SK-N-SH treated with all-trans-retinoic acid at 6 μM for 48 hours (cell line): ENCODE data around the gene CPNE8.

Experiments
- ATAC-seq: fragments of 200-7000 bp; cut with Tn5 transposase; 3 replicates; pipeline ENCODE4 v1.9.1; 2020; ENCODE audit warnings: mild to moderate bottlenecking, moderate library complexity
- ARNTL ChIP-seq: fragments of 450-650 bp; formaldehyde crosslinking; IDR thresholded peaks from 2 replicates; pipeline ENCODE4 v1.5.0; 2020; ENCODE audit warnings: low read depth, mild to moderate bottlenecking, moderate library complexity, borderline replicate concordance
- BACH2 ChIP-seq: fragments of 250-450 bp; sonication (Bioruptor Pico); IDR thresholded peaks from 2 replicates; pipeline ENCODE4 v1.9.0; 2021; ENCODE audit warnings: mild to moderate bottlenecking, borderline replicate concordance
- CSDC2 ChIP-seq: fragments of 250-450 bp; sonication (Bioruptor Pico); IDR thresholded peaks from 2 replicates; pipeline ENCODE4 v1.5.0; 2020; ENCODE audit warnings: mild to moderate bottlenecking, moderate library complexity
- ESRRG ChIP-seq: fragments of 250-450 bp; sonication (Bioruptor Pico); IDR thresholded peaks from 2 replicates; pipeline ENCODE4 v1.6.1; 2021; ENCODE audit warnings: mild to moderate bottlenecking
- GLIS3 ChIP-seq: fragments of 250-450 bp; sonication (Bioruptor Pico); IDR thresholded peaks from 2 replicates; pipeline ENCODE4 v1.5.0; 2020; ENCODE audit warnings: mild to moderate bottlenecking, moderate library complexity
- ISL1 ChIP-seq: fragments of 250-450 bp; sonication (Bioruptor Pico); IDR thresholded peaks from 2 replicates; pipeline ENCODE4 v2.1.2; 2022; ENCODE audit warnings: mild to moderate bottlenecking, moderate library complexity
- OSR1 ChIP-seq: fragments of 250-450 bp; sonication (Bioruptor Pico); IDR thresholded peaks from 2 replicates; pipeline ENCODE4 v1.8.0; 2022; ENCODE audit warnings: moderate library complexity, mild to moderate bottlenecking, inconsistent platforms
- PPARA ChIP-seq: fragments of 250-450 bp; sonication (Bioruptor Pico); IDR thresholded peaks from 2 replicates; pipeline ENCODE4 v1.5.0; 2020; ENCODE audit warnings: mild to moderate bottlenecking, borderline replicate concordance
- RARB ChIP-seq: fragments of 250-450 bp; sonication (Bioruptor Pico); IDR thresholded peaks from 2 replicates; pipeline ENCODE4 v1.8.0; 2021; ENCODE audit warnings: mild to moderate bottlenecking, moderate library complexity
- SNAI2 ChIP-seq: fragments of 250-450 bp; sonication (Bioruptor Pico); IDR thresholded peaks from 2 replicates; pipeline ENCODE4 v1.5.0; 2020; ENCODE audit warnings: mild to moderate bottlenecking, moderate library complexity
- TCF4 ChIP-seq: fragments of 250-450 bp; sonication (Bioruptor Pico); IDR thresholded peaks from 2 replicates; pipeline ENCODE4 v1.8.0; 2021; ENCODE audit warnings: mild to moderate bottlenecking, moderate library complexity, borderline replicate concordance
- TOX ChIP-seq: fragments of 250-450 bp; sonication (Bioruptor Pico); IDR thresholded peaks from 2 replicates; pipeline ENCODE4 v1.8.0; 2021; ENCODE audit warnings: mild to moderate bottlenecking, moderate library complexity, borderline replicate concordance
- ZC3H10 ChIP-seq: fragments of 250-450 bp; sonication (Bioruptor Pico); IDR thresholded peaks from 2 replicates; pipeline ENCODE4 v1.5.1; 2021; ENCODE audit warnings: mild to moderate bottlenecking, moderate library complexity
- ZFP3 ChIP-seq: fragments of 250-450 bp; sonication (Bioruptor Pico); IDR thresholded peaks from 2 replicates; pipeline ENCODE4 v1.5.0; 2020; ENCODE audit warnings: mild to moderate bottlenecking, moderate library complexity
- ZFP30 ChIP-seq: fragments of 450-650 bp; formaldehyde crosslinking; IDR thresholded peaks from 2 replicates; pipeline ENCODE4 v1.5.0; 2022; ENCODE audit warnings: mild to moderate bottlenecking, moderate library complexity
- ZNF565 ChIP-seq: fragments of 450-650 bp; formaldehyde crosslinking; conservative IDR thresholded peaks from 2 replicates; pipeline ENCODE4 v1.5.0; 2020; ENCODE audit warnings: low read depth, mild to moderate bottlenecking, moderate library complexity
- ZNF70 ChIP-seq: fragments of 450-650 bp; formaldehyde crosslinking; IDR thresholded peaks from 2 replicates; pipeline ENCODE4 v1.5.0; 2020; ENCODE audit warnings: mild to moderate bottlenecking, moderate library complexity
- ZNF8 ChIP-seq: fragments of 450-650 bp; formaldehyde crosslinking; IDR thresholded peaks from 2 replicates; pipeline ENCODE4 v1.5.0; 2020; ENCODE audit warnings: mild to moderate bottlenecking, moderate library complexity
- TF ChIP-seq, protein P1 (sequence below): fragments of 250-450 bp; sonication (Bioruptor Pico); IDR thresholded peaks from 2 replicates; pipeline ENCODE4 v1.5.1; 2021; ENCODE audit warnings: mild to moderate bottlenecking, moderate library complexity
- TF ChIP-seq, protein P2 (sequence below): fragments of 250-450 bp; sonication (Bioruptor Pico); IDR thresholded peaks from 2 replicates; pipeline ENCODE4 v1.8.0; 2021; ENCODE audit warnings: low read depth, mild to moderate bottlenecking, moderate library complexity, borderline replicate concordance
- TF ChIP-seq, protein P3 (sequence below): fragments of 250-450 bp; sonication (Bioruptor Pico); IDR thresholded peaks from 2 replicates; pipeline ENCODE4 v1.5.1; 2020; ENCODE audit warnings: low read depth, mild to moderate bottlenecking, moderate library complexity
- TF ChIP-seq, protein P4 (sequence below): fragments of 250-450 bp; sonication (Bioruptor Pico); IDR thresholded peaks from 2 replicates; pipeline ENCODE4 v1.8.0; 2020; ENCODE audit warnings: mild to moderate bottlenecking, moderate library complexity, borderline replicate concordance
- TF ChIP-seq, protein P5 (sequence below): fragments of 250-450 bp; sonication (Bioruptor Pico); IDR thresholded peaks from 2 replicates; pipeline ENCODE4 v1.5.0; 2020; ENCODE audit warnings: mild to moderate bottlenecking, moderate library complexity

CPNE8 gene

DNA sequence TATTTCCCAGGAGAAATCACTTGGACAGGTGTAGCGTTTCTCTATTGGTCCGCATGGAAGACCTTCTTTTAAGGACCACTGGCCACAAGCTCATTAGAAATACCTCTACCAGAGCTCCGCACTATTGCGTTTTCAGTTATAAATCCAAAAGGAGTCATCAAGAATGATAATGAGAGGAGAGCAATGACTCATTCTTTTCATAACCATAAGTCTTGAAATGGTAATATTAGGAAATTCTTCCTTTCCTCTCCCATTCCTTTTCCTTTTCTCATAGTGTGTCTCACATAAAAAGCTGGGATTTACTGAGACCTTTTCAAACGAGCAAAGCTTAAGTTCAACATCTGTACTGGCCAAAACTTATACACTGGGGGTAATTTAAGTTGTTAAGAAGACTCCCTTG, 215.7 kb downstream of the CPNE8 start:
- TF ChIP-seq ISL1, result no peak
- no peak for TF ChIP-seq ZNF565 (CRISPR knock-in tag)
- TF ChIP-seq ARNTL (CRISPR knock-in tag), result no peak
- TF ChIP-seq BACH2 (CRISPR knock-in tag), result no peak
- TF ChIP-seq ZC3H10 (CRISPR knock-in tag), result no peak
- TF ChIP-seq, protein P1, sequence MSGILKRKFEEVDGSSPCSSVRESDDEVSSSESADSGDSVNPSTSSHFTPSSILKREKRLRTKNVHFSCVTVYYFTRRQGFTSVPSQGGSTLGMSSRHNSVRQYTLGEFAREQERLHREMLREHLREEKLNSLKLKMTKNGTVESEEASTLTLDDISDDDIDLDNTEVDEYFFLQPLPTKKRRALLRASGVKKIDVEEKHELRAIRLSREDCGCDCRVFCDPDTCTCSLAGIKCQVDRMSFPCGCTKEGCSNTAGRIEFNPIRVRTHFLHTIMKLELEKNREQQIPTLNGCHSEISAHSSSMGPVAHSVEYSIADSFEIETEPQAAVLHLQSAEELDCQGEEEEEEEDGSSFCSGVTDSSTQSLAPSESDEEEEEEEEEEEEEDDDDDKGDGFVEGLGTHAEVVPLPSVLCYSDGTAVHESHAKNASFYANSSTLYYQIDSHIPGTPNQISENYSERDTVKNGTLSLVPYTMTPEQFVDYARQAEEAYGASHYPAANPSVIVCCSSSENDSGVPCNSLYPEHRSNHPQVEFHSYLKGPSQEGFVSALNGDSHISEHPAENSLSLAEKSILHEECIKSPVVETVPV (CRISPR knock-in tag), result no peak
- TF ChIP-seq, protein P2, sequence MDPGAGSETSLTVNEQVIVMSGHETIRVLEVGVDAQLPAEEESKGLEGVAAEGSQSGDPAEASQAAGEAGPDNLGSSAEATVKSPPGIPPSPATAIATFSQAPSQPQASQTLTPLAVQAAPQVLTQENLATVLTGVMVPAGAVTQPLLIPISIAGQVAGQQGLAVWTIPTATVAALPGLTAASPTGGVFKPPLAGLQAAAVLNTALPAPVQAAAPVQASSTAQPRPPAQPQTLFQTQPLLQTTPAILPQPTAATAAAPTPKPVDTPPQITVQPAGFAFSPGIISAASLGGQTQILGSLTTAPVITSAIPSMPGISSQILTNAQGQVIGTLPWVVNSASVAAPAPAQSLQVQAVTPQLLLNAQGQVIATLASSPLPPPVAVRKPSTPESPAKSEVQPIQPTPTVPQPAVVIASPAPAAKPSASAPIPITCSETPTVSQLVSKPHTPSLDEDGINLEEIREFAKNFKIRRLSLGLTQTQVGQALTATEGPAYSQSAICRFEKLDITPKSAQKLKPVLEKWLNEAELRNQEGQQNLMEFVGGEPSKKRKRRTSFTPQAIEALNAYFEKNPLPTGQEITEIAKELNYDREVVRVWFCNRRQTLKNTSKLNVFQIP, result no peak
- no peak for TF ChIP-seq PPARA (CRISPR knock-in tag)
- no peak for TF ChIP-seq ESRRG
- no peak for TF ChIP-seq RARB (CRISPR knock-in tag)
- no peak for TF ChIP-seq SNAI2 (CRISPR knock-in tag)
- no peak for TF ChIP-seq ZFP3 (CRISPR knock-in tag)
- no peak for TF ChIP-seq TCF4 (CRISPR knock-in tag)
- TF ChIP-seq TOX (CRISPR knock-in tag), result no peak
- TF ChIP-seq GLIS3, result no peak
- no peak for TF ChIP-seq OSR1
- no peak for TF ChIP-seq ZFP30 (CRISPR knock-in tag)
- no peak for TF ChIP-seq ZNF70
- TF ChIP-seq, protein P3, sequence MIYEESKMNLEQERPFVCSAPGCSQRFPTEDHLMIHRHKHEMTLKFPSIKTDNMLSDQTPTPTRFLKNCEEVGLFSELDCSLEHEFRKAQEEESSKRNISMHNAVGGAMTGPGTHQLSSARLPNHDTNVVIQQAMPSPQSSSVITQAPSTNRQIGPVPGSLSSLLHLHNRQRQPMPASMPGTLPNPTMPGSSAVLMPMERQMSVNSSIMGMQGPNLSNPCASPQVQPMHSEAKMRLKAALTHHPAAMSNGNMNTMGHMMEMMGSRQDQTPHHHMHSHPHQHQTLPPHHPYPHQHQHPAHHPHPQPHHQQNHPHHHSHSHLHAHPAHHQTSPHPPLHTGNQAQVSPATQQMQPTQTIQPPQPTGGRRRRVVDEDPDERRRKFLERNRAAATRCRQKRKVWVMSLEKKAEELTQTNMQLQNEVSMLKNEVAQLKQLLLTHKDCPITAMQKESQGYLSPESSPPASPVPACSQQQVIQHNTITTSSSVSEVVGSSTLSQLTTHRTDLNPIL (CRISPR knock-in tag), result no peak
- TF ChIP-seq, protein P4, sequence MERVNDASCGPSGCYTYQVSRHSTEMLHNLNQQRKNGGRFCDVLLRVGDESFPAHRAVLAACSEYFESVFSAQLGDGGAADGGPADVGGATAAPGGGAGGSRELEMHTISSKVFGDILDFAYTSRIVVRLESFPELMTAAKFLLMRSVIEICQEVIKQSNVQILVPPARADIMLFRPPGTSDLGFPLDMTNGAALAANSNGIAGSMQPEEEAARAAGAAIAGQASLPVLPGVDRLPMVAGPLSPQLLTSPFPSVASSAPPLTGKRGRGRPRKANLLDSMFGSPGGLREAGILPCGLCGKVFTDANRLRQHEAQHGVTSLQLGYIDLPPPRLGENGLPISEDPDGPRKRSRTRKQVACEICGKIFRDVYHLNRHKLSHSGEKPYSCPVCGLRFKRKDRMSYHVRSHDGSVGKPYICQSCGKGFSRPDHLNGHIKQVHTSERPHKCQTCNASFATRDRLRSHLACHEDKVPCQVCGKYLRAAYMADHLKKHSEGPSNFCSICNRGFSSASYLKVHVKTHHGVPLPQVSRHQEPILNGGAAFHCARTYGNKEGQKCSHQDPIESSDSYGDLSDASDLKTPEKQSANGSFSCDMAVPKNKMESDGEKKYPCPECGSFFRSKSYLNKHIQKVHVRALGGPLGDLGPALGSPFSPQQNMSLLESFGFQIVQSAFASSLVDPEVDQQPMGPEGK (CRISPR knock-in tag), result no peak
- no peak for ATAC-seq

DNA sequence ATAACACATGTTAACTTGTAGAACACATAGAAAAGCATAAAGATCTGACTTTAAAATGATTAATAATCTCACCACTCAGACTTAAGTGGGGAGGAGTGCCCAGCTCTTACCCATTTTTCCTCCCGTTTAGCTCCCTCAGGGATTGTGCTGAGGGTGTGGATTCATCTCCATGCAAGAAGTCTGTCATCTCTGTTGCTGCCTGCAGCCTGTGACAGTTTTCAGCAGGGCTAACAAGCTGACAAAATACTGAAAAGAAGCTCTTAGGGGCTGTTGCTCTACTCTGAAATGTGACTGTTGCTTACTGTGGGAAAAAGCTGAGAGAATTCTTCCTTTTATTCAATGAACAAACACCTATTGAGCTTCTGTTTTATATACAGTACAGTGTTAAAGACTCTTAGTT, 216.2 kb downstream of the CPNE8 start:
- ATAC-seq, result no peak
- TF ChIP-seq TOX (CRISPR knock-in tag), result no peak
- TF ChIP-seq, protein P5, sequence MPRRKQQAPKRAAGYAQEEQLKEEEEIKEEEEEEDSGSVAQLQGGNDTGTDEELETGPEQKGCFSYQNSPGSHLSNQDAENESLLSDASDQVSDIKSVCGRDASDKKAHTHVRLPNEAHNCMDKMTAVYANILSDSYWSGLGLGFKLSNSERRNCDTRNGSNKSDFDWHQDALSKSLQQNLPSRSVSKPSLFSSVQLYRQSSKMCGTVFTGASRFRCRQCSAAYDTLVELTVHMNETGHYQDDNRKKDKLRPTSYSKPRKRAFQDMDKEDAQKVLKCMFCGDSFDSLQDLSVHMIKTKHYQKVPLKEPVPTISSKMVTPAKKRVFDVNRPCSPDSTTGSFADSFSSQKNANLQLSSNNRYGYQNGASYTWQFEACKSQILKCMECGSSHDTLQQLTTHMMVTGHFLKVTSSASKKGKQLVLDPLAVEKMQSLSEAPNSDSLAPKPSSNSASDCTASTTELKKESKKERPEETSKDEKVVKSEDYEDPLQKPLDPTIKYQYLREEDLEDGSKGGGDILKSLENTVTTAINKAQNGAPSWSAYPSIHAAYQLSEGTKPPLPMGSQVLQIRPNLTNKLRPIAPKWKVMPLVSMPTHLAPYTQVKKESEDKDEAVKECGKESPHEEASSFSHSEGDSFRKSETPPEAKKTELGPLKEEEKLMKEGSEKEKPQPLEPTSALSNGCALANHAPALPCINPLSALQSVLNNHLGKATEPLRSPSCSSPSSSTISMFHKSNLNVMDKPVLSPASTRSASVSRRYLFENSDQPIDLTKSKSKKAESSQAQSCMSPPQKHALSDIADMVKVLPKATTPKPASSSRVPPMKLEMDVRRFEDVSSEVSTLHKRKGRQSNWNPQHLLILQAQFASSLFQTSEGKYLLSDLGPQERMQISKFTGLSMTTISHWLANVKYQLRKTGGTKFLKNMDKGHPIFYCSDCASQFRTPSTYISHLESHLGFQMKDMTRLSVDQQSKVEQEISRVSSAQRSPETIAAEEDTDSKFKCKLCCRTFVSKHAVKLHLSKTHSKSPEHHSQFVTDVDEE (CRISPR knock-in tag), result no peak
- no peak for TF ChIP-seq BACH2 (CRISPR knock-in tag)
- TF ChIP-seq ESRRG, result no peak
- TF ChIP-seq ISL1, result no peak
- no peak for TF ChIP-seq ZC3H10 (CRISPR knock-in tag)
- no peak for TF ChIP-seq OSR1
- no peak for TF ChIP-seq ZFP30 (CRISPR knock-in tag)
- TF ChIP-seq ZNF8 (CRISPR knock-in tag), result no peak
- no peak for TF ChIP-seq PPARA (CRISPR knock-in tag)
- TF ChIP-seq TCF4 (CRISPR knock-in tag), result no peak
- TF ChIP-seq, protein P1 (CRISPR knock-in tag), result no peak
- no peak for TF ChIP-seq ZFP3 (CRISPR knock-in tag)
- TF ChIP-seq ZNF70, result no peak
- no peak for TF ChIP-seq CSDC2
- TF ChIP-seq, protein P3 (CRISPR knock-in tag), result no peak
- TF ChIP-seq ARNTL (CRISPR knock-in tag), result no peak
